DND-41 (cell line): ENCODE data around the gene HSF2BP.

ENCODE experiments used
- ATAC-seq: fragments of 200-7000 bp; cut with Tn5 transposase; 3 replicates; pipeline ENCODE4 v1.9.1; 2021; ENCODE audit warnings: low read depth; ENCODE audit not compliant: insufficient read depth
- DNase-seq: peaks from one replicate; pipeline ENCODE4 v3.0.0-alpha.2; 2020
- H2AFZ ChIP-seq: 2 replicates; pipeline ENCODE4 v1.6.0; 2012; ENCODE audit warnings: low read depth, low read length
- H3K27ac ChIP-seq: 2 replicates; pipeline ENCODE4 v1.5.1; 2012; ENCODE audit warnings: low read length, inconsistent platforms
- H3K27me3 ChIP-seq: fragments of 200-600 bp; sonication (generic); 2 replicates; pipeline ENCODE4 v1.6.0; 2012; ENCODE audit warnings: low read length, mild to moderate bottlenecking, inconsistent platforms; ENCODE audit not compliant: insufficient read depth, poor library complexity
- H3K36me3 ChIP-seq: 2 replicates; pipeline ENCODE4 v1.5.1; 2012; ENCODE audit warnings: low read length, inconsistent platforms; ENCODE audit not compliant: insufficient read depth
- H3K4me1 ChIP-seq: 2 replicates; pipeline ENCODE4 v1.5.1; 2012; ENCODE audit warnings: mild to moderate bottlenecking, low read length; ENCODE audit not compliant: insufficient read depth
- H3K4me2 ChIP-seq: 2 replicates; pipeline ENCODE4 v1.6.0; 2012; ENCODE audit warnings: mild to moderate bottlenecking, moderate library complexity, low read length, inconsistent platforms; ENCODE audit not compliant: insufficient read depth
- H3K4me3 ChIP-seq, 2 experiments: fragments of 200-600 bp in 1 of 2; shearing (Covaris generic) in 1 of 2; 2 replicates each; pipeline ENCODE4 v1.5.1; 2012 to 2016; ENCODE audit warnings: inconsistent platforms in 2 of 2, low read length in 2 of 2, mild to moderate bottlenecking in 2 of 2, low read depth in 1 of 2, moderate library complexity in 1 of 2
- H3K79me2 ChIP-seq: 2 replicates; pipeline ENCODE4 v1.6.0; 2012; ENCODE audit warnings: low read length, inconsistent platforms; ENCODE audit not compliant: insufficient read depth
- H3K9ac ChIP-seq: 2 replicates; pipeline ENCODE4 v1.6.0; 2012; ENCODE audit warnings: low read depth, mild to moderate bottlenecking, inconsistent platforms, low read length, moderate library complexity
- H3K9me3 ChIP-seq: 2 replicates; pipeline ENCODE4 v1.5.1; 2012; ENCODE audit warnings: low read length, moderate library complexity, mild to moderate bottlenecking, inconsistent platforms; ENCODE audit not compliant: insufficient read depth, severe bottlenecking
- H4K20me1 ChIP-seq: 2 replicates; pipeline ENCODE4 v1.6.0; 2012; ENCODE audit warnings: low read length; ENCODE audit not compliant: insufficient read depth
- EZH2 ChIP-seq: IDR thresholded peaks from 3 replicates; pipeline ENCODE4 v1.6.1; 2012; ENCODE audit warnings: borderline replicate concordance, low read depth, mild to moderate bottlenecking, moderate library complexity, low read length, inconsistent platforms; ENCODE audit not compliant: severe bottlenecking
- TF ChIP-seq, protein P1 (sequence below): IDR thresholded peaks from 2 replicates; pipeline ENCODE4 v1.5.1; 2012; ENCODE audit warnings: borderline replicate concordance, low read length, moderate library complexity, mild to moderate bottlenecking; ENCODE audit not compliant: poor library complexity, severe bottlenecking; ENCODE audit errors: extremely low read depth

Gene HSF2BP

DNA sequence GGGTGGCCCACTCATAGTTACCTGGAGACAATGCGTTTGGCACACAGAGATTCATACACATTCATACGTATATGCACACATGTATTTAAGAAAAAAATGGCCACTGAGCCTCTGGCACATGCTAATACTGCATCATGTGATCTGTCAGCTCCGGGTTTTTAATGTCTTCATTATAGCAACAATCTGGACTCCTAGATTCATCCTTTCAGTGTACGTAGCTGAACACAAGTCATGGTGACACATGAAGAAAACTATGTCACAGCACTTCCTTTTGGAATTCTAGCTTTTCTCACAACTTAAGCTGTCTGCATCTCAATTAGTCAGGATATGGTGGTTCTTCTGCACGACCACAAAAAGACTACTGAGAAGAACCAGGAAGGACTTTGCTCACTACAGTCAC, 24.7 kb downstream of the HSF2BP start:
- DNase-seq (no peak), ATAC-seq (no peak)
- TF ChIP-seq EZH2, result no peak
- TF ChIP-seq, protein P1, sequence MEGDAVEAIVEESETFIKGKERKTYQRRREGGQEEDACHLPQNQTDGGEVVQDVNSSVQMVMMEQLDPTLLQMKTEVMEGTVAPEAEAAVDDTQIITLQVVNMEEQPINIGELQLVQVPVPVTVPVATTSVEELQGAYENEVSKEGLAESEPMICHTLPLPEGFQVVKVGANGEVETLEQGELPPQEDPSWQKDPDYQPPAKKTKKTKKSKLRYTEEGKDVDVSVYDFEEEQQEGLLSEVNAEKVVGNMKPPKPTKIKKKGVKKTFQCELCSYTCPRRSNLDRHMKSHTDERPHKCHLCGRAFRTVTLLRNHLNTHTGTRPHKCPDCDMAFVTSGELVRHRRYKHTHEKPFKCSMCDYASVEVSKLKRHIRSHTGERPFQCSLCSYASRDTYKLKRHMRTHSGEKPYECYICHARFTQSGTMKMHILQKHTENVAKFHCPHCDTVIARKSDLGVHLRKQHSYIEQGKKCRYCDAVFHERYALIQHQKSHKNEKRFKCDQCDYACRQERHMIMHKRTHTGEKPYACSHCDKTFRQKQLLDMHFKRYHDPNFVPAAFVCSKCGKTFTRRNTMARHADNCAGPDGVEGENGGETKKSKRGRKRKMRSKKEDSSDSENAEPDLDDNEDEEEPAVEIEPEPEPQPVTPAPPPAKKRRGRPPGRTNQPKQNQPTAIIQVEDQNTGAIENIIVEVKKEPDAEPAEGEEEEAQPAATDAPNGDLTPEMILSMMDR, result no peak
- Histone ChIP-seq H3K27me3 (no peaks in the 10 kb centered on the region), H3K4me3 (no peak overlapping the region), H3K9me3 (no peaks in the 10 kb centered on the region), H3K9ac (no peak overlapping the region), H4K20me1 (no peaks in the 10 kb centered on the region), H3K27ac (no peak overlapping the region), H2AFZ (no peak overlapping the region), H3K36me3 (no peaks in the 10 kb centered on the region), H3K4me1 (no peaks in the 10 kb centered on the region), H3K4me2 (no peak overlapping the region), H3K79me2 (no peaks in the 10 kb centered on the region)

DNA sequence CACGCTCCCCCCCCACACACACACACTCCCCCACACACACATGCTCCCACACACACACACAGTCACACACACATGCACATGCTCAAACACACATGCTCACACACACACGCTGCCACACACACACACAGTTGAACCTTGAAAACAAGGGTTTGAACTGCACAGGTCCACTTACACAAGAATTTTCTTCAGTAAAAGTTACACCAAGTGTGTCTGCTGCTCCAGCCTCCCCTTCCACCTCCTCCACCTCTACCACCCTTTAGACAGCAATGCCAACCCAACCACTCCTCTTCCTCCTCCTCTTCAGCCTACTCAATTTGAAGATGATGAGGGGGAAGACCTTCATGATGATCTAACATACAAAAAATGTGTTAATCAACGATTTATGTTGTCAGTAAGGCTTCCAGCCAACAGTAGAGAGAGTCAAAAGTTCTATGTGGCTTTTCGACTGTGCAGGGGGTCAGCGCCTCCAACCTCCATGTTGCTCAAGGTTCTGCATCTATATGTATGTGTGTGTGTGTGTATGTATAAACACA, 26.8 kb downstream of the HSF2BP start:
- no peak for TF ChIP-seq EZH2
- TF ChIP-seq, protein P1, result no peak
- no peaks in the 10 kb centered on the region for H3K79me2 ChIP-seq
- H3K4me3 ChIP-seq, result no peak overlapping the region
- H3K4me1 ChIP-seq, result no peaks in the 10 kb centered on the region
- no peak overlapping the region for H2AFZ ChIP-seq
- no peaks in the 10 kb centered on the region for H3K36me3 ChIP-seq
- H3K27ac ChIP-seq, result no peak overlapping the region
- H3K4me2 ChIP-seq, result no peak overlapping the region
- peaks cover 6% of the 10 kb centered on the region for H3K9me3 ChIP-seq
- H4K20me1 ChIP-seq, result no peaks in the 10 kb centered on the region
- DNase-seq (no peak), ATAC-seq (no peak)
- H3K27me3 ChIP-seq, result no peaks in the 10 kb centered on the region
- no peak overlapping the region for H3K9ac ChIP-seq

DNA sequence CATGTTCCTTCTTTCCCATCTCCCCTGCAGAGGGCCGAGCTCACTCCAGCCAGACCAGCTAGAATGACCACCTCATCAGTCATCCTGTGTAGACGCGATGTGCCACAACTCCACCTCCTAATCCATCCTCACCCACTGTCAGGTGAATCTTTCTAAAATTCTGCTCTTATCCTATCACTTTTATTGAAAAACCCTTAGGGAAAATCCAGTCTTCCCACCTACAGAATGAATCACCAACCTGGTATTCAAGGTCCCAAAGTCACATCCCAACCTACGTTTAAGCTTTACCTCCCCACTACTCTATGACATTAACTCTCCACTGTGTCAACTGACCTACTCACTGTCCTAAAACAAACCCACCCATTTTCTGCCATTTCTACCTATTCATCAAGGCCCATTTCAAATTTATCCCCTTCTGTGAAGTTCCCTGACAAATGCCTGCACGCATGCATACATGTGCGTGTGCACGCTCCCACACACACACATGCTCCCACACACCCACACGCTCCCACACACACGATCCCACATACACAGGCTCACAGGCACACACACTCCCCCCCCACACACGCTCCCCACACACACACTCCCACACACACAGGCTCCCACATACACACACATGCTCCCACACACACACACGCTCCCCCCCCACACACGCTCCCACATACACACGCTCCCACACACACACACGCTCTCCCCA, 27.7 kb downstream of the HSF2BP start:
- Histone ChIP-seq H3K27me3 (no peaks in the 10 kb centered on the region), H3K4me3 (no peak overlapping the region), H3K9me3 (peaks cover 6% of the 10 kb centered on the region), H3K4me2 (no peak overlapping the region), H3K79me2 (no peaks in the 10 kb centered on the region), H3K9ac (no peak overlapping the region), H4K20me1 (no peaks in the 10 kb centered on the region), H3K4me1 (no peaks in the 10 kb centered on the region), H2AFZ (no peak overlapping the region), H3K27ac (no peak overlapping the region), H3K36me3 (no peaks in the 10 kb centered on the region)
- ATAC-seq (no peak), DNase-seq (no peak)
- TF ChIP-seq EZH2, result no peak
- TF ChIP-seq, protein P1, result no peak
